Progenitor cell of endocrine pancreas (in vitro differentiated cells): ENCODE data around the gene NEMF. TPM values are rescaled to one million over a fixed set of nuclear protein-coding genes. Genes with fewer than 3 reads are reported as not detected.

Experiments
- DNase-seq: peaks from one replicate; pipeline ENCODE4 v3.0.0; 2021; ENCODE audit warnings: low spot score; ENCODE audit not compliant: unreplicated experiment
- H3K27ac Mint-ChIP-seq: 2 replicates; pipeline ENCODE4 v1.8.0; 2021; ENCODE audit warnings: mild to moderate bottlenecking, moderate library complexity, mixed read lengths
- H3K27me3 Mint-ChIP-seq: 2 replicates; pipeline ENCODE4 v1.8.0; 2021; ENCODE audit warnings: mixed read lengths
- H3K36me3 Mint-ChIP-seq: 2 replicates; pipeline ENCODE4 v1.8.0; 2022; ENCODE audit warnings: mixed read lengths; ENCODE audit not compliant: insufficient read depth
- H3K4me1 Mint-ChIP-seq: 2 replicates; pipeline ENCODE4 v1.8.0; 2021; ENCODE audit warnings: low read depth, mixed read lengths
- H3K4me3 Mint-ChIP-seq: 2 replicates; pipeline ENCODE4 v1.8.0; 2021; ENCODE audit warnings: low read depth, mild to moderate bottlenecking, moderate library complexity, mixed read lengths
- H3K9me3 Mint-ChIP-seq: 2 replicates; pipeline ENCODE4 v1.8.0; 2021; ENCODE audit warnings: low read depth, mixed read lengths
- total RNA-seq: library from RNA; stranded (reverse); gene quantifications from 2 replicates; pipeline ENCODE4 v1.2.1, GENCODE V29; 2021
- TF ChIP-seq, protein P1 (sequence below): fragments of 200-600 bp; sonication (generic); IDR thresholded peaks from one replicate; pipeline ENCODE4 v1.5.0; 2021; ENCODE audit warnings: antibody characterized with exemption, mild to moderate bottlenecking; ENCODE audit not compliant: unreplicated experiment

The NEMF gene
- total RNA-seq, 1 donor from 2014 or later: 86.1 TPM

DNA sequence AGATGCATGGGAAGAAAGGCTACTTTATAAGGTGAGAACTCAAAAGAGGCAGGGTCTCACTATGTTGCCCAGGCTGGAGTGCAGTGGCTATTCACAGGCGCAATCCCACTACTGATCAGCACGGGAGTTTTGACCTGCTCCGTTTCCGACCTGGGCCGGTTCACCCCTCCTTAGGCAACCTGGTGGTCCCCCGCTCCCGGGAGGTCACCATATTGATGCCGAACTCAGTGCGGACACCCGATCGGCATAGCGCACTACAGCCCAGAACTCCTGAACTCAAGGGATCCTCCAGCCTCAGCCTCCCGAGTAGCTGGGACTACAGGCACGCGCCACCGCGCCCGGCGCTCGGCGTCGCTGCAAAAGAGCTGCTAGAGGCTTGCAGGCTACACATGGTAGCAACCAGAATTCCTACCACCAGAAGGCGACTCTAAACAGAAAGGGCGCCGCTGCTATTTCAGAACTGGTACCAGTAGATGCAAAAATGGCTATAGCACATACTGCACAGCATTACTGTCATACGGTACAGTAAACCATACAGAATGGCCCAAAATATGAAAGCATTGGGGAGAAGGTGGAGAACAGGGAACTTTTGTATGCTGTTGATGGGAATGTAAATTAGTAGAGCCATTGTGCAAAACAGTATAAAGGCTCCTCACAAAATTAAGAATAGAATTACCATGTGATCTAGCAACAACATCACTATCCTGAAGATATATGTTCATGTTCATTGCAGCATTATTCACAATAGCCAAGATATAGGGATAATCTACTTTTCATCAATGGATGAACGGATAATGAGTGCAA lies 1.2 kb upstream of the NEMF start:
- Mint-ChIP-seq H3K36me3 (peaks cover 10% of the 10 kb centered on the region), H3K4me1 (peaks cover 14% of the 10 kb centered on the region), H3K9me3 (no peaks in the 10 kb centered on the region), H3K4me3 (peak overlapping the region; percentile 96), H3K27ac (no peak overlapping the region), H3K27me3 (no peaks in the 10 kb centered on the region)
- peak; percentile 40 for DNase-seq
- TF ChIP-seq, protein P1, sequence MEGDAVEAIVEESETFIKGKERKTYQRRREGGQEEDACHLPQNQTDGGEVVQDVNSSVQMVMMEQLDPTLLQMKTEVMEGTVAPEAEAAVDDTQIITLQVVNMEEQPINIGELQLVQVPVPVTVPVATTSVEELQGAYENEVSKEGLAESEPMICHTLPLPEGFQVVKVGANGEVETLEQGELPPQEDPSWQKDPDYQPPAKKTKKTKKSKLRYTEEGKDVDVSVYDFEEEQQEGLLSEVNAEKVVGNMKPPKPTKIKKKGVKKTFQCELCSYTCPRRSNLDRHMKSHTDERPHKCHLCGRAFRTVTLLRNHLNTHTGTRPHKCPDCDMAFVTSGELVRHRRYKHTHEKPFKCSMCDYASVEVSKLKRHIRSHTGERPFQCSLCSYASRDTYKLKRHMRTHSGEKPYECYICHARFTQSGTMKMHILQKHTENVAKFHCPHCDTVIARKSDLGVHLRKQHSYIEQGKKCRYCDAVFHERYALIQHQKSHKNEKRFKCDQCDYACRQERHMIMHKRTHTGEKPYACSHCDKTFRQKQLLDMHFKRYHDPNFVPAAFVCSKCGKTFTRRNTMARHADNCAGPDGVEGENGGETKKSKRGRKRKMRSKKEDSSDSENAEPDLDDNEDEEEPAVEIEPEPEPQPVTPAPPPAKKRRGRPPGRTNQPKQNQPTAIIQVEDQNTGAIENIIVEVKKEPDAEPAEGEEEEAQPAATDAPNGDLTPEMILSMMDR: peak; percentile 75

DNA sequence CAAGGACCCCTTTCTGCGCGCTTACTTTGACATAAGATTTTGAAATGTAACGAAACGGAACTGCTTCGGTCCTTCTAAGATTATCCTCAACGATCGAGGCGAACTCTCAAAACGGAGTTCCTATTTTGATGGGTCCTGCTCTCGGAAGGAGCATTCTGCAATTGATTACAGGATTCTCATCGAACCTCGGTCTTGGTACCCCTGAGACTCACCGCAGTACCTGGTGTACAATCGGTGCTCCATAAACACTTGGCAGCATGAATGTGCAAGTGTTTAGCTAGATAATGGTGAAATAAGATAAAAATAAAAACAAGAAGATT lies 530 bp upstream of the NEMF start:
- DNase-seq: no peak
- TF ChIP-seq, protein P1: peak; percentile 23
- Mint-ChIP-seq H3K4me3 (peak overlapping the region; percentile 96), H3K9me3 (no peaks in the 10 kb centered on the region), H3K4me1 (peaks cover 14% of the 10 kb centered on the region), H3K36me3 (peaks cover 10% of the 10 kb centered on the region), H3K27ac (peak overlapping the region; percentile 100), H3K27me3 (no peaks in the 10 kb centered on the region)

DNA sequence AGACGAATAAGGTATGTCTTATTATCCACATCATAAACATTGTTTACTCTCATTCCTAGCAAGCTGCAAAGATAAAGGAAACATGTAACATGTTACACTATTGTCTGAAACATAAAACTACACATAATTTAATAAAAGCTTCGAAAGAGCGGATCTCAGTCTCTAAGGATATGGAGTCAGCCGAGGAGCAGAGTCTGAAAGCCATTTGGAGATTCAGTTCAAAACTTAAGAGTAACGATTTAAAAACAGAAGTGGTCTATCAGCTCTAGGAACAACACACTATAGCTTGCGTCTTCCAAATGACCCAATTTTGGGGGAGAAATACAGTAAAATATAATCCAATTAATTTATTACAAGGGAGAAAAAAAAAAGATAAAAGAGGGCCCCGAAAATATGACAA lies 775 bp downstream of the NEMF start:
- H3K4me3 Mint-ChIP-seq: peak overlapping the region; percentile 96
- no peaks in the 10 kb centered on the region for H3K9me3 Mint-ChIP-seq
- peaks cover 14% of the 10 kb centered on the region for H3K4me1 Mint-ChIP-seq
- no peak for DNase-seq
- TF ChIP-seq, protein P1: no peak
- H3K27ac Mint-ChIP-seq: peak overlapping the region; percentile 100
- H3K36me3 Mint-ChIP-seq: peaks cover 11% of the 10 kb centered on the region
- H3K27me3 Mint-ChIP-seq: no peaks in the 10 kb centered on the region

DNA sequence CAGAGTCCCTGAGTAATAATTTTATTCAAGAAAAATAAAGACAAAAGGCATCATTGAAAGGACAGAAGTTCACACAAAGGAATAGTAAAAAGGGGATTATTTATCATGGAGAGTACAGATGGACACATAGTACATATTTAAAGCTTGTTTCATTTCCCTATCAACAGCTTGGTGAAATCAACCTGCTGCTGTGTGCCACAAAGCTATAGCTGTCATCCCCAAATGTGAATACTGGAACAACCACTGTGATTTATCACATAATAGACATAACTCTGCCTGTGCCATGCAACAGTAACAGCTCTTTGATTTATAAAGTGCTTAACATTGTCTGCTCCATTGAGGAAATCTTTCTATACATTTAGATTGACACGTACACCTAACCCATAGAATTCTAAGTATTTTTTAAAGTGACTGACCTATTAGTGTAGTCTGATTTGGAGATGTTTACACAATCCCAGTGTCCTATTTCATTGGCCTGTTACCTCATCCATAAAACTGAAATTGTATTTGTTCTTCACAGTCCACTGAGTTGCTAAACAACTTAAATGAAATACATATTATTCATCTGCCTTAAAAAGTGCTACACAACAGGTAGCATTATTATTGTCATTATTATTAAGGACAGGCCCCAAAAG lies 3.3 kb downstream of the NEMF start:
- Mint-ChIP-seq H3K27ac (peak overlapping the region; percentile 16), H3K36me3 (peaks cover 22% of the 10 kb centered on the region), H3K9me3 (no peaks in the 10 kb centered on the region), H3K4me1 (peaks cover 14% of the 10 kb centered on the region), H3K4me3 (no peak overlapping the region), H3K27me3 (no peaks in the 10 kb centered on the region)
- TF ChIP-seq, protein P1: no peak
- no peak for DNase-seq

DNA sequence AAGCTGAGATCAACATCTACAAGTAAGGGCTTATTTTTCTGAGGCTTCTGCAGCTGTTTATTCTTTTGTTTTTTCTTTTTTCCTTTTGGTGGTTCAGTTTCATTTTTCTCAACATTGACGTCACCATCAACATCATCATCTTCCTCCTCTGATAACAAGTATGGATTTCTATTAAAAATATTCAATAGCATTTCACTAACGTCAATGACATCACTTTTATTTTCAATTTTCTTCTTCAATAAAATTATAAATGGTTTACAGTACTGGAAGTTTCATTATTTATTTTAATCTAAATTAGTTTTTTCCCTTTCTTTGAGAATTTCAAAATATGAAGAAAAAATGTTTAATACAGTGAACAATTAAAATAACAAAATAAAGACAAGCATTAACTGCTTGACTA lies 23.9 kb downstream of the NEMF start:
- H3K27me3 Mint-ChIP-seq: no peaks in the 10 kb centered on the region
- no peaks in the 10 kb centered on the region for H3K4me1 Mint-ChIP-seq
- DNase-seq: no peak
- no peak overlapping the region for H3K4me3 Mint-ChIP-seq
- no peak overlapping the region for H3K27ac Mint-ChIP-seq
- H3K9me3 Mint-ChIP-seq: no peaks in the 10 kb centered on the region
- TF ChIP-seq, protein P1: no peak
- peaks cover 32% of the 10 kb centered on the region for H3K36me3 Mint-ChIP-seq
